ENCODE measurements around the gene CYLD.

Gene CYLD

DNA sequence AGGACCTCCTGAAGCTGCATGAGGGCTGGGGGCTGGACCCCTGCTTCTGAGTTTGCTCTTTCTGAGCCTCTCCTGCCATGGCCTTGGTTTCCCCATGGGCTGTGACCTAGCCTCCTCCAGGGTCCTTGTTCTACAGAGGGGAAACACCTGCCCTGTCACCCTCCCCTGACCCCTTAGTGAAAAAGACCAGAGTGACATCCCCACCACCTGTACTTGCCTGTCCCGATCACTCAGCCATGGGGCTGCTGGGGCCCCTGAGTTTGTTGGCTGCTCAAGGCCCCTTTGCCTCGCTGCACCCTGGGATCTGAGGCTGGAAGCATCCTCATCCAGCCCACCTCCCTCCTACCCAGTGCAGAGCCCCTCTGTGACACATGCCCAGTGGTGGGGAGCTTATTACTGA lies 47.7 kb upstream of the CYLD start:
- Histone ChIP-seq H3K9me3 (ENCODE audit: low read length) (no peaks in the 10 kb centered on the region), H3K79me2 (ENCODE audit: insufficient read depth, low read length) (no peaks in the 10 kb centered on the region), H3K27me3 (ENCODE audit: insufficient read depth, low read length) (0 out of 2 replicates have a peak, but pooled peaks cover 8% of the 10 kb centered on the region), H3F3A (ENCODE audit: insufficient read depth, low read length) (no peaks in the 10 kb centered on the region), H2AFZ (ENCODE audit: low read length) (no peak overlapping the region), H4K20me1 (ENCODE audit: insufficient read depth, low read length) (no peaks in the 10 kb centered on the region), H3K9ac (ENCODE audit: low read length) (no peak overlapping the region), H3K4me2 (ENCODE audit: low read length) (no peak overlapping the region), H3K27ac (ENCODE audit: low read depth, low read length, poor library complexity, severe bottlenecking) (no peak overlapping the region), H3K9me2 (ENCODE audit: low read depth, low read length) (no peaks in the 10 kb centered on the region), H3K4me1 (ENCODE audit: insufficient read depth, low read length, severe bottlenecking) (peaks cover 3% of the 10 kb centered on the region), H3K4me3 (ENCODE audit: low read depth, low read length, poor library complexity, severe bottlenecking) (no peak overlapping the region), H3K36me3 (ENCODE audit: insufficient read depth, low read length) (no peaks in the 10 kb centered on the region)
- TF ChIP-seq, protein P1, sequence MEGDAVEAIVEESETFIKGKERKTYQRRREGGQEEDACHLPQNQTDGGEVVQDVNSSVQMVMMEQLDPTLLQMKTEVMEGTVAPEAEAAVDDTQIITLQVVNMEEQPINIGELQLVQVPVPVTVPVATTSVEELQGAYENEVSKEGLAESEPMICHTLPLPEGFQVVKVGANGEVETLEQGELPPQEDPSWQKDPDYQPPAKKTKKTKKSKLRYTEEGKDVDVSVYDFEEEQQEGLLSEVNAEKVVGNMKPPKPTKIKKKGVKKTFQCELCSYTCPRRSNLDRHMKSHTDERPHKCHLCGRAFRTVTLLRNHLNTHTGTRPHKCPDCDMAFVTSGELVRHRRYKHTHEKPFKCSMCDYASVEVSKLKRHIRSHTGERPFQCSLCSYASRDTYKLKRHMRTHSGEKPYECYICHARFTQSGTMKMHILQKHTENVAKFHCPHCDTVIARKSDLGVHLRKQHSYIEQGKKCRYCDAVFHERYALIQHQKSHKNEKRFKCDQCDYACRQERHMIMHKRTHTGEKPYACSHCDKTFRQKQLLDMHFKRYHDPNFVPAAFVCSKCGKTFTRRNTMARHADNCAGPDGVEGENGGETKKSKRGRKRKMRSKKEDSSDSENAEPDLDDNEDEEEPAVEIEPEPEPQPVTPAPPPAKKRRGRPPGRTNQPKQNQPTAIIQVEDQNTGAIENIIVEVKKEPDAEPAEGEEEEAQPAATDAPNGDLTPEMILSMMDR (IDR thresholded peaks at IDR 0.05; ENCODE audit: low read length) = no peak
- TF ChIP-seq EZH2 (IDR thresholded peaks at IDR 0.05; ENCODE audit: borderline replicate concordance, low read length) = no peak

DNA sequence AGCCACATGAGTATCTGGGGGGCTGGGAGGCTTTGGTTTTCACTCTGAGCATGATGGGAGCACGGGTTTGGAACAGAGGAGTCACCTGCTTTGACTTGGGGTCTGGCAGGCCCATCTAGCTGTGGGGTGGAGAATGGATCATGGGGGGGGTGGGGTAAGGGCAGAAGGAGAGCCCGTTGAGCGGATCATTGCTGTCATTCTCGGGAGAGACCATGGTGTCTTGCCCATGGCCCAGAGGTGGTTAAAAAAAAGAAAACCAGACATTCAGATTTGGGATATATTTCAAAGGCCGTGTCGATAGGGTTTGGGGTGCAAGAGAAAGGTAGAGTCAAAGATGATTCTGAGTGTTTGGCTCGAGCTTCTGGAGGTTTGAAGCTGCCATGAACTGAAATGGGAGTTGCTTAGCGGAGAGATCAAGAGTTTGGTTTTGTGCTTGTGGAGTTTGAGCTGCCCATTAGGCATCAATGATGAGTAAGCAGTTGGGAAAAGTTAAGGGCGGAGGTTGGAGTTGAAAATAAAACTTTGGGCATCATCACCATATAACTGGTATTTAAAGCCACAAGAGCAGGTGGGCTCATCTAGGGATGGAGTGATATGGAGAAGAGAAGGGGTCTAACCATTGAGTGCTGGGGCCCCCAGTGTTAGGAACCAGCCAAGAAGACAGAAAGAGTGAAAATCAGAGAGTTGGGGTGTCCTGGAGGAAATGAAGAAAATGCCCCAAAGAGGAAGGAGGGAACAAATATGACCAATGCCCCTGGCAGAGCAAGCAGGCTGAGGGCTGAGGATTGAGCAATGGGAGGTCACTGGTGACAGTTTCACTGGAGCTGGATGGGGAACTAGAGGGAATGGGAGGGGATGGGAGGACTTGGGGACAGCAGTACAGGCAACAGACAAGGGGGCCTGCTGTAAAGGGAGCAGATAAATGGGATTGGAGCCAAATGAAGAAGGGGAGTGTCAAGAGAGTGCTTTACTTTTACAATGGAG lies 46.6 kb upstream of the CYLD start:
- H3K36me3 ChIP-seq (ENCODE audit: insufficient read depth, low read length) = no peaks in the 10 kb centered on the region
- H3K27ac ChIP-seq (ENCODE audit: low read depth, low read length, poor library complexity, severe bottlenecking) = no peak overlapping the region
- no peaks in the 10 kb centered on the region for H3K9me3 ChIP-seq (ENCODE audit: low read length)
- H2AFZ ChIP-seq (ENCODE audit: low read length) = no peak overlapping the region
- no peaks in the 10 kb centered on the region for H3K79me2 ChIP-seq (ENCODE audit: insufficient read depth, low read length)
- no peak overlapping the region for H3K4me3 ChIP-seq (ENCODE audit: low read depth, low read length, poor library complexity, severe bottlenecking)
- H3K4me1 ChIP-seq (ENCODE audit: insufficient read depth, low read length, severe bottlenecking) = peaks cover 3% of the 10 kb centered on the region
- H3K27me3 ChIP-seq (ENCODE audit: insufficient read depth, low read length) = 0 out of 2 replicates have a peak, but pooled peaks cover 8% of the 10 kb centered on the region
- H4K20me1 ChIP-seq (ENCODE audit: insufficient read depth, low read length) = no peaks in the 10 kb centered on the region
- H3K9me2 ChIP-seq (ENCODE audit: low read depth, low read length) = no peaks in the 10 kb centered on the region
- no peak overlapping the region for H3K4me2 ChIP-seq (ENCODE audit: low read length)
- TF ChIP-seq EZH2 (IDR thresholded peaks at IDR 0.05; ENCODE audit: borderline replicate concordance, low read length) = no peak
- TF ChIP-seq, protein P1 (IDR thresholded peaks at IDR 0.05; ENCODE audit: low read length) = no peak
- H3K9ac ChIP-seq (ENCODE audit: low read length) = no peak overlapping the region
- no peaks in the 10 kb centered on the region for H3F3A ChIP-seq (ENCODE audit: insufficient read depth, low read length)

DNA sequence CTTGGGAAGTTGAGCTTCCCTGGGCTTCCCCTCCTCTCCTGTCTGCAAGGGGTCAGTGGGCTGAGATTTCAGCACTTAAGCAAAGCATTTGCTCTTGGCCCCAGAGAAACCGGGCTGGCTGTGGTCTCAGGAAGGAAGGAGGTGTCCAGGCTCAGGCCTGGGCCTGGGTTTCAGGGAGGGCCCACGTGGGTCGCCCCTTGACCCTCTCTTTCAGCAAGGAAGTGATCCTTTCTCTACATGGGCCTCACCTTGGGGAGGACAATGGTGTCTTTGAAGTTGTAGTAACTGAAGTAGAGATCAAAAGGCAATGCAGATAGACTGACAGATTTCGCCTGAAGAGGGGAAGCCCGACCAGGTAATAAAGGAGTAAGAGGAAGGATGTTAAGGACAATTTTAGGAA lies 45.8 kb upstream of the CYLD start:
- Histone ChIP-seq H3K9ac (ENCODE audit: low read length) (no peak overlapping the region), H3K4me1 (ENCODE audit: insufficient read depth, low read length, severe bottlenecking) (peaks cover 3% of the 10 kb centered on the region)

More for the DNA sequence above, 45.8 kb upstream of the CYLD start:
- no peak overlapping the region for H2AFZ ChIP-seq (ENCODE audit: low read length)
- no peaks in the 10 kb centered on the region for H3K36me3 ChIP-seq (ENCODE audit: insufficient read depth, low read length)
- no peak for TF ChIP-seq EZH2 (IDR thresholded peaks at IDR 0.05; ENCODE audit: borderline replicate concordance, low read length)
- TF ChIP-seq, protein P1 (IDR thresholded peaks at IDR 0.05; ENCODE audit: low read length) = no peak
- H3K9me3 ChIP-seq (ENCODE audit: low read length) = no peaks in the 10 kb centered on the region
- 0 out of 2 replicates have a peak, but pooled peaks cover 8% of the 10 kb centered on the region for H3K27me3 ChIP-seq (ENCODE audit: insufficient read depth, low read length)
- H3K9me2 ChIP-seq (ENCODE audit: low read depth, low read length) = no peaks in the 10 kb centered on the region
- no peak overlapping the region for H3K4me2 ChIP-seq (ENCODE audit: low read length)
- no peaks in the 10 kb centered on the region for H4K20me1 ChIP-seq (ENCODE audit: insufficient read depth, low read length)
- H3K4me3 ChIP-seq (ENCODE audit: low read depth, low read length, poor library complexity, severe bottlenecking) = no peak overlapping the region
- no peak overlapping the region for H3K27ac ChIP-seq (ENCODE audit: low read depth, low read length, poor library complexity, severe bottlenecking)
- no peaks in the 10 kb centered on the region for H3K79me2 ChIP-seq (ENCODE audit: insufficient read depth, low read length)
- no peaks in the 10 kb centered on the region for H3F3A ChIP-seq (ENCODE audit: insufficient read depth, low read length)
